ENCODE data around the gene EXOC3L1. TPM values are rescaled to one million over a fixed set of nuclear protein-coding genes. Genes with fewer than 3 reads are reported as not detected.
A peak's percentile ranks its signal among the peaks of the same experiment; 100 is the strongest.

EXOC3L1 gene
- total and polyA plus RNA-seq, 2 of the 4 experiments (the other 2 are of a cell fraction) = not detected

DNA sequence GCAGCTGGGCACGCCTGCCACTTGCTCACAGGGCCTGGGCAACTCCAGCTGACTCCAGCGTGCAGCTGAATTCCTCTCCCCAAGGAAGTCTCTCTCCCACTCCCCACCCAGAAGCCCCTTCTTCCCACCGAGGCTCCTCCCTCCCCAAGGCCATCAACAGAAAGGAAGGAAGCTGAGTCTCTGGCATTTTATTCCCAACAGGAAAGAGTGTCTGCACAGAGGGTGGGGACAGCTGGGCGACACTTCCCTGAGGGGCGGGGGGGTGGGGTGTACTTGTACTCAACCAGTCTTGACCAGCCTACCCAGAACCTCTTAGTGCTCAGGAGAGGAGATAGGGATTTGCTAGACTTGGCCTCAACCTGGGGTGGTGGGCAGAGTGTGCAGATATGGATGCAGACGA lies at the start of gene EXOC3L1 (continued):
- TF ChIP-seq, protein P1, sequence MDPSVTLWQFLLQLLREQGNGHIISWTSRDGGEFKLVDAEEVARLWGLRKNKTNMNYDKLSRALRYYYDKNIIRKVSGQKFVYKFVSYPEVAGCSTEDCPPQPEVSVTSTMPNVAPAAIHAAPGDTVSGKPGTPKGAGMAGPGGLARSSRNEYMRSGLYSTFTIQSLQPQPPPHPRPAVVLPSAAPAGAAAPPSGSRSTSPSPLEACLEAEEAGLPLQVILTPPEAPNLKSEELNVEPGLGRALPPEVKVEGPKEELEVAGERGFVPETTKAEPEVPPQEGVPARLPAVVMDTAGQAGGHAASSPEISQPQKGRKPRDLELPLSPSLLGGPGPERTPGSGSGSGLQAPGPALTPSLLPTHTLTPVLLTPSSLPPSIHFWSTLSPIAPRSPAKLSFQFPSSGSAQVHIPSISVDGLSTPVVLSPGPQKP (IDR thresholded peaks at IDR 0.05; ENCODE audit: borderline replicate concordance, low read depth, low read length) = no peak
- no peak for TF ChIP-seq POLR2A (IDR thresholded peaks at IDR 0.05; ENCODE audit: low read depth, low read length)
- TF ChIP-seq MAZ (IDR thresholded peaks at IDR 0.05; ENCODE audit: borderline replicate concordance, low read depth, low read length) = no peak

DNA sequence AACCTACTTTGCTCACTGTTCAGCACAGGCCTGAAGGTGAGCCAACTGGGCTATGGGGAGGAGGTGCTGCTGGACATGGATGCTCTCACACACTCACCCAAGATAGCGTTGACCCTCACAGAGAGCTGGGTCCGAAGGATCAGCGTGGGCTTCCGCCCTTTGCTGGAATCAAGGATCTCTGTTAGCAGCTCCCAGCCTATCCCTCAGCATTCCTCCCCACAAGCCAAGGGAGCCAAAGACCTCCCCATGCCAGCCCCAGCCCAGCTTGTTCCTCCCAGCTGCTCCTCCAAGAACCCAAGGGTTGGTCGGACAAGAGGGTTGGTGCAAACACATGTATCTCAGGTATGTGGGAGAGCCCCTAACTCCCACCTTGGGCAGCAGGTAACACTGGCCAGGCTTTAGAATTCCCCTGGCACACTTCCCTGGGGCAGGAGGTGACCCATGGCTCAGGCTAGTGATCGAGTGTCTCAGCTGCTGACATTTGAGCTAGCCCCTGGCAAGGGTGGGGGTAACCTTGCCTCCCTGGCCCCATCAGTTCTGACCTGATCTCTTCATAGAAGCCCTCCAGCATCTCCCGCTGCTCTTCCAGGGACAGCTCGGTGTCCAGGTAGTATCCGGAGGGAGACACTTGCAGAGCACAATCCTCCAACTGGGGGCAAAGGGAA lies 49.0 kb upstream of the EXOC3L1 start:
- peaks cover 30% of the 10 kb centered on the region for H3K9me1 ChIP-seq (ENCODE audit: insufficient read depth, low read length)
- ChIA-PET CTCF (no interaction called here), POLR2A (ENCODE audit: unreplicated experiment) (no interaction called here)
- no peak overlapping the region for H2BK120ac ChIP-seq (ENCODE audit: low read depth, low read length)
- no peak overlapping the region for H3K9ac ChIP-seq (ENCODE audit: low read depth, low read length)
- H4K5ac ChIP-seq (ENCODE audit: low read depth, low read length) = no peak overlapping the region
- H3K27ac ChIP-seq (ENCODE audit: insufficient read depth, low read length) = no peak overlapping the region
- H4K91ac ChIP-seq (ENCODE audit: insufficient read depth, low read depth, low read length) = 0 out of 2 replicates have a peak overlapping the region, but pooled peaks have one; percentile 8
- H3K56ac ChIP-seq (ENCODE audit: extremely low read depth, insufficient read depth, low read length) = no peak overlapping the region
- peak overlapping the region; percentile 71; the same call in 1 of the 2 replicates for H2AK5ac ChIP-seq (ENCODE audit: low read depth, low read length)
- H2BK5ac ChIP-seq (ENCODE audit: low read depth, low read length, poor library complexity, severe bottlenecking) = no peak overlapping the region
- DNase-seq (no peak), ATAC-seq (ENCODE audit: low read depth) (no peak)
- no peak overlapping the region for H3K4me2 ChIP-seq (ENCODE audit: low read depth, low read length)
- H3K9me3 ChIP-seq (ENCODE audit: control insufficient read depth, insufficient read depth, low read length) = no peaks in the 10 kb centered on the region
- H4K8ac ChIP-seq (ENCODE audit: low read depth in 2 of 2, low read length in 2 of 2) = no peak overlapping the region
- in situ Hi-C loops (cut with MboI; ENCODE audit: low sequenced_read_pairs) = no loop called here
- no peak overlapping the region for H3K18ac ChIP-seq (ENCODE audit: low read depth, low read length)
- H4K20me1 ChIP-seq (ENCODE audit: insufficient read depth, low read length) = no peaks in the 10 kb centered on the region; the same call in 1 of the 2 replicates
- H3K79me1 ChIP-seq (ENCODE audit: low read depth in 1 of 2, low read length in 2 of 2) = peaks cover 32 to 77% of the 10 kb centered on the region in 2 experiments; a peak in 3 of 4 replicates
- no peak overlapping the region for H2AFZ ChIP-seq (replicated peaks; ENCODE audit: low read length, poor library complexity)
- H3K36me3 ChIP-seq (ENCODE audit: control insufficient read depth, insufficient read depth, low read length) = peaks cover 44% of the 10 kb centered on the region
- no peaks in the 10 kb centered on the region for H3K27me3 ChIP-seq (ENCODE audit: control insufficient read depth, insufficient read depth, low read length)
- no peak overlapping the region for H2BK20ac ChIP-seq (ENCODE audit: low read depth, low read length)
- intact Hi-C loops (cut with micrococcal nuclease) = no loop called here
- no peak overlapping the region for H2AK9ac ChIP-seq (replicated peaks; ENCODE audit: low read depth, low read length, poor library complexity)
- dilution Hi-C loops (cut with HindIII; ENCODE audit: low sequenced_read_pairs, unreplicated experiment) = no loop called here
- H3K4ac ChIP-seq (ENCODE audit: low read depth, low read length) = no peak overlapping the region
- no peak overlapping the region for H3K23ac ChIP-seq (ENCODE audit: low read depth, low read length)
- no peak overlapping the region for H3K4me3 ChIP-seq (ENCODE audit: insufficient read depth, low read depth, low read length)
- WGBS, 2 experiments (ENCODE audit: extremely low coverage in 2 of 2, insufficient read length in 1 of 2) = 100% methylated on average over 3 of the region's 9 CpGs; no CpG with 5 or more reads in 1 of the 2 experiments
- BruUV-seq (replicated peaks) = no TSS peak
- H3K4me1 ChIP-seq (ENCODE audit: control insufficient read depth, insufficient read depth, low read length) = peaks cover 27% of the 10 kb centered on the region
- H3K14ac ChIP-seq (replicated peaks; ENCODE audit: low read depth, low read length) = no peak overlapping the region
- TF ChIP-seq RCOR1 (IDR thresholded peaks at IDR 0.05; ENCODE audit: insufficient replicate concordance, low read length) = no peak
- no peak for TF ChIP-seq POLR2A (IDR thresholded peaks at IDR 0.05; ENCODE audit: low read depth, low read length)
- no peak for TF ChIP-seq RAD21 (IDR thresholded peaks at IDR 0.05; ENCODE audit: low read length)
- TF ChIP-seq MXI1 (IDR thresholded peaks at IDR 0.05; ENCODE audit: borderline replicate concordance, low read depth, low read length) = no peak
- TF ChIP-seq FOS (IDR thresholded peaks at IDR 0.05; ENCODE audit: low read depth, low read length) = no peak
- no peak for TF ChIP-seq CEBPB (IDR thresholded peaks at IDR 0.05; ENCODE audit: low read depth, low read length)
- TF ChIP-seq SMC3 (IDR thresholded peaks at IDR 0.05; ENCODE audit: low read depth, low read length) = no peak
- H2BK15ac ChIP-seq (ENCODE audit: low read depth, low read length) = no peak overlapping the region
